ENCODE results near the gene WDFY1.

Gene WDFY1, protein sequence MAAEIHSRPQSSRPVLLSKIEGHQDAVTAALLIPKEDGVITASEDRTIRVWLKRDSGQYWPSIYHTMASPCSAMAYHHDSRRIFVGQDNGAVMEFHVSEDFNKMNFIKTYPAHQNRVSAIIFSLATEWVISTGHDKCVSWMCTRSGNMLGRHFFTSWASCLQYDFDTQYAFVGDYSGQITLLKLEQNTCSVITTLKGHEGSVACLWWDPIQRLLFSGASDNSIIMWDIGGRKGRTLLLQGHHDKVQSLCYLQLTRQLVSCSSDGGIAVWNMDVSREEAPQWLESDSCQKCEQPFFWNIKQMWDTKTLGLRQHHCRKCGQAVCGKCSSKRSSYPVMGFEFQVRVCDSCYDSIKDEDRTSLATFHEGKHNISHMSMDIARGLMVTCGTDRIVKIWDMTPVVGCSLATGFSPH

DNA sequence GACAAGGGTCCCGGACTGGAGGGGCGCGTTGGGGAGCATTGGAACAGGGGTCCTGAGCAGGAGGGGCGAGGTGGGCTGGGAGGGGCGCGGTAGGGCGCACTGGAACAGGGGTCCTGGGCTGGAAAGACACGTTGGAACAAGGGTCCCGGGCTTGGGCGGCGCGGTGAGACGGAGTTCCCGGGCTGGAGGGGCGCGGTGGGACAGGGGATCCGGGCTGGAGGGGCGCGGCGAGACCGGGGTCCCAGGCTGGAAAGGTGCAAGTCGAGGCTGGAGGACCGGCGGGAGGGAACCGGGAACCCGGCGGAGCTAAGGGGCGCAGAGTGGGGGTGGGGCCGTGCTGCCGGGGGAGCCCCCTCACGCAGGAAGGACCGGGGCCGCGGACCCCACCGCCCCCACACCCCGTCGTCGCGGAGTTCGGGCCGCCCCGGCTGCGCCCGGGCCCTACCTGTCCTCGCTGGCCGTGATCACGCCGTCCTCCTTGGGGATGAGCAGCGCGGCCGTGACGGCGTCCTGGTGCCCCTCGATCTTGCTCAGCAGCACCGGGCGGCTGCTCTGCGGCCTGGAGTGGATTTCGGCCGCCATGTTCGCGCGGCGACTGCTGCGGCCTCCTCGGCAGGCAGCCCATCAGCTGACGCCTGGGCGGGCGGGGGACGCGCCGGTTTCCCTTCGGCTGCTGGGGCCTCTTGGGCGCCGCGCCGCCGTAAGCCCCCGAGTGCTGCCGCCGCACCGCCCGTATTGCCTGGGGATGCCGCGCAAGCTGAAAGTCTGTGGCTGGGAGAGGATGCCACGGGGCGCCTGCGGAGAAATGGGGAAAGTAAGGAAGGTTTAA, at the start of gene WDFY1:
Gene WDFY1, minus strand, starts transcription at position 633 of the 829 bp plus-strand sequence. Its CDS starts 51 bp downstream, at position 582.
- DNase-seq (ENCODE audit: low read depth), result peak; percentile 93
- TF ChIP-seq, protein P1, sequence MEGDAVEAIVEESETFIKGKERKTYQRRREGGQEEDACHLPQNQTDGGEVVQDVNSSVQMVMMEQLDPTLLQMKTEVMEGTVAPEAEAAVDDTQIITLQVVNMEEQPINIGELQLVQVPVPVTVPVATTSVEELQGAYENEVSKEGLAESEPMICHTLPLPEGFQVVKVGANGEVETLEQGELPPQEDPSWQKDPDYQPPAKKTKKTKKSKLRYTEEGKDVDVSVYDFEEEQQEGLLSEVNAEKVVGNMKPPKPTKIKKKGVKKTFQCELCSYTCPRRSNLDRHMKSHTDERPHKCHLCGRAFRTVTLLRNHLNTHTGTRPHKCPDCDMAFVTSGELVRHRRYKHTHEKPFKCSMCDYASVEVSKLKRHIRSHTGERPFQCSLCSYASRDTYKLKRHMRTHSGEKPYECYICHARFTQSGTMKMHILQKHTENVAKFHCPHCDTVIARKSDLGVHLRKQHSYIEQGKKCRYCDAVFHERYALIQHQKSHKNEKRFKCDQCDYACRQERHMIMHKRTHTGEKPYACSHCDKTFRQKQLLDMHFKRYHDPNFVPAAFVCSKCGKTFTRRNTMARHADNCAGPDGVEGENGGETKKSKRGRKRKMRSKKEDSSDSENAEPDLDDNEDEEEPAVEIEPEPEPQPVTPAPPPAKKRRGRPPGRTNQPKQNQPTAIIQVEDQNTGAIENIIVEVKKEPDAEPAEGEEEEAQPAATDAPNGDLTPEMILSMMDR (IDR thresholded peaks at IDR 0.05; ENCODE audit: insufficient read depth, low read depth, low read length, missing control alignments), result no peak
- H3K4me3 ChIP-seq (ENCODE audit: low read depth, low read length), result peak within 1 kb of the TSS; percentile 81

DNA sequence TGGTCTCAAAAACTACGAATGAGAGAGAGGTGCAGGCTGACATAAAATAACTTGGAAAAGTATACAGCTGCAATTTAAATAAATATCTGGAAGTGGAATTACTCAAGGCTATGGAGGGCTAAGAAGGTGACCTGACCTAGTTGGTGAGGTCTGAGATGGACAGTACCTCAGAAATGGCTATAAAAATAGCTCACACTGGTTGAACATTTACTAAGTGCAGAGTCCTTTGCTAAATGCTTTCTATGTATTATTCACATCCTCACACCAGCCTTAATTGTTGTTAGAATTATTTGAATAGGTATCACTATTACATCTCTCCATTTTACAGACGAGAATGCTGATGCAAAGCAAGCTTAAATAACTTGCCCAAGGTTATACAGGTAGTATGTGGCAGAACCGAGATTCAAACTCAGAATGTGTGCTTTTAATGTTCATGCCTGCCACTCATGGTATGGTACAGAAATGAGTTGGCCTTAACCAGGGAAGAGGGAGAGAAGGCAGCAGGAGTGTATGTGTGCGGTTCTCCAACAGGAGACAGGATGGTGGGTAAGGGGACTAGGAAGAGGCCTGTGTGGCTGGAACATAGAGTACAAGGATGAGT, 49.5 kb upstream of the WDFY1 start:
- TF ChIP-seq, protein P1 (IDR thresholded peaks at IDR 0.05; ENCODE audit: insufficient read depth, low read depth, low read length, missing control alignments), result no peak
- no peak for DNase-seq (ENCODE audit: low read depth)
- H3K4me3 ChIP-seq (ENCODE audit: low read depth, low read length), result no peak overlapping the region

DNA sequence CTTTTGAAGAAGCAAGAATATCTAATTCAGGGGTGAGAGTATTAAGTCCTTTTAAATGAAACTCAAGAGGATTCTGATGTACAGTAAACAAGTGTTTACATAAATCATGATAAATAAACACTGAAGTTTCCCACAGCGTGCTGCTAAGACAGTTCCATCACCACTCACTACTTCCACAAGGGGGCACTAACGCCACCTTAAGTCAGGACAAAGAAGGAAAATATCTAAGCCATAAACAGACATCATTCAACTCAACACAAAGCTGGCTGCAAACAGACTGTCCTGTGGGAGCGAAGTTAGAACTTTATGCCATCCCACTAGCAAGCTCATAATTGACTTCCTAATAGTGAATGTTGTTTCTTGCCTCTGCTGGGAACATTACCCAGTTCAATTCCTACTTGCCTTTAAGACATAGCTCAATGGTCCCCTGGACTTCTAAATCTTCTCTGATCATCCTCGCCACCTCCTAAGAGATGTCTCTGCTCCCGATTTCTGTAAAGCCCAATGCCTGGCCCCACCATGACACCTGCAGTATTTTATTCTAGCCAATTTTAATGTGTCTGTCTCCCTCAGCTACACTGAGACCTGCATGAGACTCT, 48.6 kb upstream of the WDFY1 start:
- TF ChIP-seq, protein P1 (IDR thresholded peaks at IDR 0.05; ENCODE audit: insufficient read depth, low read depth, low read length, missing control alignments), result peak; percentile 79
- H3K4me3 ChIP-seq (ENCODE audit: low read depth, low read length), result no peak overlapping the region
- DNase-seq (ENCODE audit: low read depth), result peak; percentile 79

DNA sequence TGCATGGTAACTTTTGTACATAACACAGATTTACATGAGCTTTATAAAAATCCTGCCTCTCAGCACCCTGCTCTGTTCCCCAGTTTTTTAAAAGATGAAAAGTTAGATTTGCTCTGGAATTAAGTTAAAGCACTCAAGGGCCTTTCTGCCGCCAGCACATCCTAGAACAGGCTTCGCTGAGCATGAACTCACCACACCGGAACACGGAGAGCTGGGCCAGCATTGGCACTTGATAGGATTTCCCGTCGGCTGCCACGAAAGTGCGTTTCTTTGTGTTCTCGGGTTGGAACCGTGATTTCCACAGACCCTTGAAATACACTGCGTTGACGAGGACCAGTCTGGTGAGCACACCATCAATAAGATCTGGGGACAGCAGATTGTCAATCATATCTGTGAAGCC, 46.5 kb upstream of the WDFY1 start:
- TF ChIP-seq, protein P1 (IDR thresholded peaks at IDR 0.05; ENCODE audit: insufficient read depth, low read depth, low read length, missing control alignments), result no peak
- no peak for DNase-seq (ENCODE audit: low read depth)
- H3K4me3 ChIP-seq (ENCODE audit: low read depth, low read length), result no peak overlapping the region

DNA sequence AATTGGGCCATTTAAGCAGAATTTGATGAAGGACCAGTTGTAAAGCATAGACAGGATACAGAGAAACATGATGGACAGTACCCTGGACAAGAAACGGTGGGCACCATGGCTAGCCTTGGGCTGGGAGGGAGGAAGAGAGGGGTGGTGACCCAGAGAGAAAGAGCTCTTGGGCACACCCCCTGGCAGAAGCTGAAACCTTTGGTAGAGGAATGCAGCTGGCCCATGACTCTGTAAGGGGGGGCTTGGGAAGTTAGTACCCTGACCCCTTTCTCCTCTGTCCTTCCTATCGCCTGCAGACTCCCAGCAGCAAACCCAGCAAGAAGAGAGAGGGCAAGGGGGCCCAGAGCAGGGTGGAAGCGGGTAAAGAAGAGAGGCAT, 44.7 kb upstream of the WDFY1 start:
- H3K4me3 ChIP-seq (ENCODE audit: low read depth, low read length), result no peak overlapping the region
- TF ChIP-seq, protein P1 (IDR thresholded peaks at IDR 0.05; ENCODE audit: insufficient read depth, low read depth, low read length, missing control alignments), result no peak
- no peak for DNase-seq (ENCODE audit: low read depth)

DNA sequence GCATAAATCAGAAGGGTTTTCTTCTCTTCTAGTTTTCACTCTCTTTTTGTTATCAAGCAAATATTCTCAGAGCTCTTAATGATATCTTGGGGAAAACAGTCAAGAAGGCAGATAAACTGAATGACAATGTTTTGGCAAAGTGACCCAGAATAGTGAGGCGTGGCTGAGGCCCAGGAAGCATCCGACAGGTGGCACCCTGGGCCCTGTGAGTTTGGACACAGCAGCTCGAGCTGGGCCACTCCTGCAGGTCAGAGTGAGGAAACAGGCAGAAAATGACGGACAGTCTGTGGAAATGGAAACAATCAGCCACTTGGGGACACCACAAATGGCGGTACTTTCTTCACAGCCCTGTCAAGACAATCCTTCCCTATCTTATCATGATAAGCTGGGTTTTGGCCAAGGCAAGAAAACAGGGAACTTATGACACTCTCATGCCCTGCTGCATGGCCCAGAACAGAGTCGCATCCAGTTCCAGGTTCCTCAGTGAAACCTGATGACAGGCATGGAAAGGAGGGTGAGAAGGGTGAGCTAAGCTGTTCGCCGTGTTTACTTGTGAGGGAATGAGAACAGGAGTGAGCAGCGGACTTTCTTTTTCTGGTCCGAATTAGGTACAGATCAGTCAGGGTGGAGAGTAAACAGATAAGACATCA, 44.2 kb upstream of the WDFY1 start:
- no peak overlapping the region for H3K4me3 ChIP-seq (ENCODE audit: low read depth, low read length)
- DNase-seq (ENCODE audit: low read depth), result peak; percentile 9
- TF ChIP-seq, protein P1 (IDR thresholded peaks at IDR 0.05; ENCODE audit: insufficient read depth, low read depth, low read length, missing control alignments), result no peak
